CD4-positive, alpha-beta T cell treated with Interleukin-10 for 1 hour (primary cell): Measurements from ENCODE around the gene KITLG.
"Not testable (repeated sequence)": the region's sequence is repeated elsewhere in the genome, so short reads cannot be mapped to it uniquely, and the experiment has no call there.

Experiments used
- DNase-seq: peaks from one replicate; pipeline ENCODE4 v3.0.0-alpha.2; 2020

KITLG gene, protein sequence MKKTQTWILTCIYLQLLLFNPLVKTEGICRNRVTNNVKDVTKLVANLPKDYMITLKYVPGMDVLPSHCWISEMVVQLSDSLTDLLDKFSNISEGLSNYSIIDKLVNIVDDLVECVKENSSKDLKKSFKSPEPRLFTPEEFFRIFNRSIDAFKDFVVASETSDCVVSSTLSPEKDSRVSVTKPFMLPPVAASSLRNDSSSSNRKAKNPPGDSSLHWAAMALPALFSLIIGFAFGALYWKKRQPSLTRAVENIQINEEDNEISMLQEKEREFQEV

DNA sequence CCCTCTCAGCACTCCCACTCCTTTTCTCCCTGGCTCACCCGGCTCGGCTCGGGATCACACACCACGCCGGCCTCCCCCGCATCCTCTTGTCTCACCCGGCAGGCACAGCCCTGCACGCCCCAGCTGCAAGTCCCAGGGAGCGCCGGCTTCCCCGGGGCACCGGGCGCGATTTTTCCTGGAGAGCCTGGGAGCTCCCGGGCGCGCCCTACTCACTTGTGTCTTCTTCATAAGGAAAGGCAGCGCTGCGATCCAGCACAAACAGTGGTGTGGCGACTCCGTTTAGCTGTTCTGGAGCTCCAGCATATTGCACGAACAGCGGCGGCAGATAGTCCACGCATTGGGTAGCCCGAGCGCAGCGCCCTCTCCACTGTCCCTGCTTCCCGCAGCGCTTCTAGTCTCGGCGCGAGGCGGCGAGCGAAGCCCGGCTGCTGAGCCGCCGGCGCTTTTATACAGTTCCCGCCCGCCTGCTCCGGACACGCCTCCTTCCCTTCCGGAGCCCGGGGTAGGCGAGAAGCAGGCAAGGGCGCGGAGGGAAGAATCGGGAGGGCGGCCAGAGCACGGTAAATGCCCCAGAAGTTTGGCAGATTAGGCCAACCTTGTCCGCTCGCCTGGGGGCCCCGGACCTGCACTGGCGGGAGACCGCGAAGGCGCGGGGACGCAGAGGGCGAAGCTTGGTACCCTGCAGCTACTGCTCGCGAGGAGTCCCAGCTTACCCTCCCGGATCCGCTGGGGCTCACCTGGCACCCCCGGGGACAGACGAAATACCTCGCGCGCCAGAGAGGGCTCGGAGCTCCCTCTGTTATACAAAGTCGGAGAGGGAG lies at the start of gene KITLG:
Gene KITLG (minus strand): TSS at position 421 of the 821 bp plus-strand sequence. CDS start 193 bp downstream, at position 228.
- DNase-seq = no peak

GRCh38 chr12:88628856-88629509 lies 48.7 kb upstream of the KITLG start:
- no peak for DNase-seq

DNA sequence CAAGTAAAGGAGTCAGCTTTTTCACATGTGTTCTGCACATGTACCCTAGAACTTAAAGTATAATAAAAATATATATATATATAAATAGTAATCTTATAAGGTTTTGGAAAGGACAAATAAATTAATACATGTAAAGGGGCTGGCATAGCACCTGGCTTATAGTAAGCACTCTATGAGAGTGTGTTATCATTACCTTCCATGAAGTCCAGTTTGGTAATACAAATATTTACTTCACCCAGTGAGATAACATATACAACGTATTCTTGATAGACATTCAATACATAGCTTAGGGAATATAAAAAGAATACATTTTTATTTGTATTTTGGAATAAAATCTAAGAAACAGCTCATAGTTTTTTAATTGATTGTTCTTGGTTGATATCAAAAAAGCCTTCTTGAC lies 47.8 kb upstream of the KITLG start:
- DNase-seq = not testable (repeated sequence)

- no peak for DNase-seq
Measured at GRCh38 chr12:88627501-88627900, 47.2 kb upstream of the KITLG start.

GRCh38 chr12:88625356-88625755 lies 45.1 kb upstream of the KITLG start:
- no peak for DNase-seq

GRCh38 chr12:88624911-88625310 lies 44.6 kb upstream of the KITLG start:
- DNase-seq = no peak

GRCh38 chr12:88623777-88624548 lies 43.7 kb upstream of the KITLG start:
- DNase-seq = no peak

- DNase-seq = no peak
Measured at GRCh38 chr12:88617352-88617751, 37.1 kb upstream of the KITLG start.

GRCh38 chr12:88615490-88615889 lies 35.2 kb upstream of the KITLG start:
- no peak for DNase-seq

DNA sequence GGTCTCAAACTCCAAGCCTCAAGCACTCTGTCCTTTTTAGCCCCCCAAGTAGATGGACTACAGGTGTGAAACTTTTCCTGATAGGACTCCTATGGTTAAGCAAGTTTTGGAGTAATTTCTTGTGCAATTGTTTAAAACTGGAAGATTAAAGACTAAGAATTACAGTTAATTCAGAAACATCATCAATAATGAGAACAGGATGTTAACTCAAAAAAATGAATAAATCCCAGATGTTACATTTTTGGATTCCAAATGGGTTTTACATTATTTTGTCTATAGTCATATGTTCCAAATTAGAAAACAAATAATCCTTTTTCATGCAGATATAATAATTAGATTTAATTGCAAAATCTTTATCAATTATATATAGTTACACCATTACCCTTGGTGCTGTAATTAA lies 24.4 kb upstream of the KITLG start:
- DNase-seq = no peak

DNA sequence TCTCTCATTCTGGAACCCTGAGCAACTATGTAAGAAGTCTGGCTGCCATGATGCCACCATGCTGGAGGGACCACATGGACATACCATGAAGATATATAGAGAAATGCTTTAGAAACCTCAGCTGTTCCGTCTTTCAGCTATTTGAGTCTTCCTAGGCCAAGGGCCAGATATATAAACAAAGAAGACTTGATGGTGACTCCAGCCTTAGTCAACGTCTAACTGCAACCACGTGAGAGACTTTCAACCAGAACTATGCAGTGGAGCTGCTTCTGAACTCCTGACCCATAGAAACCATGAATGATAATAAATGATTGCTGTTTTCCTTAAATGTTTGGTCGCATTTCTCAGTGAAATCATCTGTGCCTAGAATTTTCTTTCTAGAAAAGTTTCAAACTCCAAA lies 20.0 kb upstream of the KITLG start:
- no peak for DNase-seq

DNA sequence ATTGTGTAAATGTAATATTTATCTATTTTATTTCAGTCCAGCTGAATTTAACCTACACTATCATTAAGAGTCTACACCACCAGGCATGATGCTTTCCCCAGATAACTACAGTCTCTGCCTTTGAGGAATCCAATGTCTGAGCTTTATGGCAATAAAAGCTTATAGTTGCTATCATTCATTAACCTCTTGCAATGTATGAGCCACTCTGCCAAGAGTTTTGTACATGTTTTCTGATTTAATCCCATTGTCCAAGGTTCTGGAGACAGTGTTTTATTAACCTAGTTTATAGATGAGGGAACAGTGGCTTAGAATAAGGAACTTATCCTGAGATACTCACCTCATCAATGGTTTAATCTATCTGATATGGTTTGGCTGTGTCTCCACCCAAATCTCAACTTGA lies 17.1 kb upstream of the KITLG start:
- no peak for DNase-seq

DNA sequence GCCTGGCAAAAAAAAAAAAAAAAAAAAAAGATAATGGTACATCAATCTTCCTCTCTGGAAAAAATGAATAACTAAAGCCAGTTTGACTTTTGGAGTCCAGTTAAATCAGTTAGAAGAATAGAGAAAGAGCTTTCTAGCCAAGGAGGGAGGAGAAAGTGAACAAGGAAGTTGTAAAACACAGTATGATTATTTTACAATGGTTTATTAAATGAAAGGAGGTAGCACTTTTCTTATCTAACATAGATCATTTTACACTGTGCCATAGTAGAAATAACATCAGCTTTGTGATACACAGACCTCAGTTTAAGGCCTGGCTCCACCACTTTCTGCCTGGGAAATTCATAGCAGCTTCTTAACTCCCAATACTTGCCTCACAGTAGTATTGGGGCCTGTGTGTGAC lies 15.4 kb upstream of the KITLG start:
- DNase-seq = no peak

GRCh38 chr12:88594780-88595179 lies 14.5 kb upstream of the KITLG start:
- DNase-seq = no peak

- no peak for DNase-seq
Measured at GRCh38 chr12:88591343-88591742, 11.1 kb upstream of the KITLG start.

DNA sequence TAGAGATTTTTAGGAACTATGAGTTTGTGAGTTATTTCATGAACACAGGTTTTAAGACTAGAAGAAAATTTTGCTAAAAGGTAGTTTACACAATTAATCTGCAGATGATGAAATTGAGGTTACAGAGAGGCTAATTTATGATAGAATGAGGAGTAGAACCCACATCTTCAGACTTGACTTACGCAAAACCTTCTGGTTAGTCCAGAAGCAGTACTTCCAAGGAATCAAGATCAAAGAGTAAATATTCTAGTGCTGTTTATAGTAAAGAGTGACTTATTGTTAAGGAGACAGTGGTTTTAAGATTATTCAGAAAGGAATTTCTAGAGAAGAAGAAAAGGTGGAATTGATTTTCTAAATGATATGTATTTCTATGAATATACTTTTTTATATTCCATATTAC lies 10.6 kb upstream of the KITLG start:
- DNase-seq = no peak

DNA sequence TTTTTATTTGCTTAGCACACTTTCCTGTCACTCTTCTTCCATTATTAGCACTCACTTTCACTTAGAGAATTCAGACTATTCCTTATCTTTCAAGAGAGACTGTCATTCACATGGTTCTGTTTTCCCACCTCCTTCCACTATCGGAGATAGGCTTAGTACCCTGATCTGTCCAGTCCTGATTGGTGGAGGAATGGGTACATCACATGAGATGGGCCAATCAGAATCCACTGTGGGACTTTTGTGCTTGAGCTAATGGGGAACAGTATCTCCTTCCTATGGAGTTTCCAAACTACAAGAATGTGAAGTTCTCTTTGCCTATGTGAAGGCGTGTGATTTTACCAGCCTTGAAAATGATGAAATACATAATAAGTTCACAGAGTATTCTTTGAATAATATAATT lies 4.8 kb upstream of the KITLG start:
- no peak for DNase-seq

- DNase-seq = no peak
Measured at GRCh38 chr12:88579601-88580050, 645 bp downstream of the KITLG start.

- DNase-seq = no peak
Measured at GRCh38 chr12:88579161-88579517, 1.1 kb downstream of the KITLG start.

GRCh38 chr12:88578276-88579160 lies 1.8 kb downstream of the KITLG start:
- no peak for DNase-seq

- DNase-seq = no peak
Measured at GRCh38 chr12:88577537-88577936, 2.7 kb downstream of the KITLG start.

DNA sequence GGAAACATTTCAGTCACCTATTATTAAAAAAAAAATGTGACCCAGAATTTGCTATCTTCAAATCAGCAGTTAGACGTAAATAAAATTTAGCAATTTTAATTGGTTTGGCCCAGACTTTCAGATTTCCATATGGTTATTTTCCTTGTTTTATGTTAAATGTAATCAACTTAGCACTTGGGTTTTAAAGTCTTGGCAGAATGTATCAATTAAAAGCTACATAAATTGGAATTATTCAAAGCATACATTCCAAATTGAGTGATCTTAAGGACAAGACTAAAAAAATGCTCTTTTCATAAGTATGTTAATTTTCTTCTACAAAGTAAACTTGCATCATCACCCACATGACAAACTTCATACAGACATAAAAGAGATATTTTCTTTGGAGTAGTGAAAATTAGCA lies 3.4 kb downstream of the KITLG start:
- no peak for DNase-seq
